ENCODE data around the gene C10orf105.

C10orf105 gene

GRCh38 chr10:71757399-71757922 is 37.9 kb upstream of the C10orf105 start:
- no peak for DNase-seq (ENCODE audit: low read depth, low spot score)
- no CpG with 5 or more reads among the region's 11 CpGs for WGBS (ENCODE audit: insufficient coverage, insufficient read length)
- no peak overlapping the region for H3K27ac ChIP-seq (ENCODE audit: low read length)

GRCh38 chr10:71756311-71757191 is 37.0 kb upstream of the C10orf105 start:
- Histone ChIP-seq H3K27me3 (ENCODE audit: control insufficient read depth, insufficient read depth, low read length) (no peaks in the 10 kb centered on the region), H3K27ac (ENCODE audit: low read length) (no peak overlapping the region), H3K9me3 (ENCODE audit: control insufficient read depth, insufficient read depth, low read length) (no peaks in the 10 kb centered on the region), H3K4me3 (ENCODE audit: low read length) (no peak overlapping the region), H3K4me1 (ENCODE audit: control insufficient read depth, insufficient read depth, low read length) (peaks cover 2% of the 10 kb centered on the region; the same call in 1 of the 2 replicates), H3K36me3 (ENCODE audit: control insufficient read depth, insufficient read depth, low read length) (no peaks in the 10 kb centered on the region)
- no peak for DNase-seq (ENCODE audit: low read depth, low spot score)
- WGBS (ENCODE audit: insufficient coverage, insufficient read length), result no CpG with 5 or more reads among the region's 12 CpGs

More at GRCh38 chr10:71757399-71757922, 37.9 kb upstream of the C10orf105 start:
- no peaks in the 10 kb centered on the region for H3K36me3 ChIP-seq (ENCODE audit: control insufficient read depth, insufficient read depth, low read length)
- no peaks in the 10 kb centered on the region for H3K27me3 ChIP-seq (ENCODE audit: control insufficient read depth, insufficient read depth, low read length)
- no peaks in the 10 kb centered on the region for H3K9me3 ChIP-seq (ENCODE audit: control insufficient read depth, insufficient read depth, low read length)
- H3K4me3 ChIP-seq (ENCODE audit: low read length), result no peak overlapping the region
- H3K4me1 ChIP-seq (ENCODE audit: control insufficient read depth, insufficient read depth, low read length), result peaks cover 2% of the 10 kb centered on the region; the same call in 1 of the 2 replicates

GRCh38 chr10:71755179-71755879 is 35.8 kb upstream of the C10orf105 start:
- WGBS (ENCODE audit: insufficient coverage, insufficient read length), result no CpG with 5 or more reads among the region's 16 CpGs
- H3K4me3 ChIP-seq (ENCODE audit: low read length), result no peak overlapping the region
- DNase-seq (ENCODE audit: low read depth, low spot score), result no peak
- peaks cover 2% of the 10 kb centered on the region; the same call in 1 of the 2 replicates for H3K4me1 ChIP-seq (ENCODE audit: control insufficient read depth, insufficient read depth, low read length)
- H3K27me3 ChIP-seq (ENCODE audit: control insufficient read depth, insufficient read depth, low read length), result no peaks in the 10 kb centered on the region
- no peaks in the 10 kb centered on the region for H3K9me3 ChIP-seq (ENCODE audit: control insufficient read depth, insufficient read depth, low read length)
- H3K36me3 ChIP-seq (ENCODE audit: control insufficient read depth, insufficient read depth, low read length), result no peaks in the 10 kb centered on the region
- no peak overlapping the region for H3K27ac ChIP-seq (ENCODE audit: low read length)

- Histone ChIP-seq H3K9me3 (ENCODE audit: control insufficient read depth, insufficient read depth, low read length) (no peaks in the 10 kb centered on the region), H3K27me3 (ENCODE audit: control insufficient read depth, insufficient read depth, low read length) (no peaks in the 10 kb centered on the region), H3K4me1 (ENCODE audit: control insufficient read depth, insufficient read depth, low read length) (peaks cover 2% of the 10 kb centered on the region; the same call in 1 of the 2 replicates), H3K27ac (ENCODE audit: low read length) (no peak overlapping the region), H3K4me3 (ENCODE audit: low read length) (no peak overlapping the region), H3K36me3 (ENCODE audit: control insufficient read depth, insufficient read depth, low read length) (no peaks in the 10 kb centered on the region)
- no peak for DNase-seq (ENCODE audit: low read depth, low spot score)
- WGBS (ENCODE audit: insufficient coverage, insufficient read length), result no CpG with 5 or more reads among the region's 3 CpGs
These were observed 35.0 kb upstream of the C10orf105 start for GRCh38 chr10:71754562-71754961.

DNA sequence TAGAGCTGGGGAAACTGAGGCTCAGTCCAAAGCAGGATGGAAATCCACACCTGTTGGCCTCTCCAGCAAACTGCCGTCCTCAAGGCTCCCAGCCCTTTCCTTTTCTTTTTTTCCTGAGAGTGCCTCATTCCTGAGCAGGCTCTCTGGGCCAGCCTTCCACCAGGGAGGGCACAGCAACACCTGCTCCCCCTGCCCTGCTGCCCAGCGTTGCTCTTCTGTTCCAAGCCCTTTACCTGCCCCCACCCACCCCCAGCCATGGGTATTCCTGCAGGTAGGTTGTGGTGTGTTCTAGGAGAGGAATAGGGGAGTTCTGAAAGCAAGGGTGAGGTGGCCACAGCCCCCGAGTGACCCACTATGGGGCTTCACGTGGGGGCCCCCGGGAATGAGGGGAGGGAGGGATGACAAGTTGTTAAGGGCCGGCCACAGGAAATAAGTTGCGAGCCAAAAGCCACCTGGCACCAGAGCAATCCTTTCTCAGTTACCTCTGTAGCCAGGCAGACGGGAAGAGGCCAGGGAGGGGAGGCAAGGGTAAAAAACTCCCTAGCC is 34.5 kb upstream of the C10orf105 start:
- no CpG with 5 or more reads among the region's 8 CpGs for WGBS (ENCODE audit: insufficient coverage, insufficient read length)
- Histone ChIP-seq H3K27ac (ENCODE audit: low read length) (no peak overlapping the region), H3K36me3 (ENCODE audit: control insufficient read depth, insufficient read depth, low read length) (no peaks in the 10 kb centered on the region), H3K4me1 (ENCODE audit: control insufficient read depth, insufficient read depth, low read length) (peaks cover 2% of the 10 kb centered on the region; the same call in 1 of the 2 replicates), H3K4me3 (ENCODE audit: low read length) (no peak overlapping the region), H3K9me3 (ENCODE audit: control insufficient read depth, insufficient read depth, low read length) (no peaks in the 10 kb centered on the region), H3K27me3 (ENCODE audit: control insufficient read depth, insufficient read depth, low read length) (no peaks in the 10 kb centered on the region)
- no peak for DNase-seq (ENCODE audit: low read depth, low spot score)

DNA sequence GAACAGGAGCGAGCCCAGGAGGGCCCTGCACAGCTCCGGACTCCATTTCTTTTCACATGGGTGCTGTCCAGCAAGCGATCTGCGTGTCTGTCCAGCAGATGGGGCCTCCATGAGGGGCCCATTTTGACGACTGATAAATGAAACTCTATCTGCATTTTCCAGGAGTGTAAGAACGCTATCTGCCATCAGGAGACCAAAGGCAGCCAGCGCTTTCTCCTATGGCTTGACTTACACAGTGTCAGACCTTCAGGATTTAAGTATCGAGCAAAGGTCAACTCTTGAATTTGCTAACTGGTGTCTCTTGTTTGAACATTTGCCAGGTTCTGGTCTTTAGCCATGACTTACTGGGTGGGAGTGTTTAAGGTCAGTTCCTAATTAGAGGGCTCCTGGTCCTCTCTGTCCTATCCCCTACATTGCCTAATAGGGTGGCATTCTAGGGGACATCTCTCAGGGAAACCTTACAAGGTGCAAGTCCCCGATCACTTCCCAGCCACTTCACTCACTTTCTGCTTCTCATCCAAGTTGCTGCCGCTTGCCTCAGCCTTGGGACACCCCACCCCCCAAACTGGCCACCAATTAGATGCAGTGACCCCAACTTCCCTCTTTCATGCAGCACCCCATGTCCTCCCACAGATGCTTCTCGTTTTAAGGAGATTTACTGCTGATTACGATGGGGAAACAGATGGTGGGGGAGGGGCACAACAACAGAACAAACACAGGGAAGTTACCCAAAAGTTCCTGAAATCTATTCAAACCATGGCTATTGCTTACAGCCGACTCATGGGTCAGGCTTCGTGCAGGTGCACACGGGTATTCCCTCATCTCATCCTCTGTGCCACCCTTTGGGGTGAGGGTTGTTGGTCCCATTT is 33.7 kb upstream of the C10orf105 start:
- DNase-seq (ENCODE audit: low read depth, low spot score), result no peak
- WGBS (ENCODE audit: insufficient coverage, insufficient read length), result no CpG with 5 or more reads among the region's 15 CpGs
- Histone ChIP-seq H3K27me3 (ENCODE audit: control insufficient read depth, insufficient read depth, low read length) (no peaks in the 10 kb centered on the region), H3K4me1 (ENCODE audit: control insufficient read depth, insufficient read depth, low read length) (peaks cover 3% of the 10 kb centered on the region), H3K9me3 (ENCODE audit: control insufficient read depth, insufficient read depth, low read length) (no peaks in the 10 kb centered on the region), H3K36me3 (ENCODE audit: control insufficient read depth, insufficient read depth, low read length) (no peaks in the 10 kb centered on the region), H3K27ac (ENCODE audit: low read length) (no peak overlapping the region), H3K4me3 (ENCODE audit: low read length) (no peak overlapping the region)

- DNase-seq (ENCODE audit: low read depth, low spot score), result no peak
- WGBS (ENCODE audit: insufficient coverage, insufficient read length), result no CpG with 5 or more reads among the region's 8 CpGs
- Histone ChIP-seq H3K27me3 (ENCODE audit: control insufficient read depth, insufficient read depth, low read length) (no peaks in the 10 kb centered on the region), H3K36me3 (ENCODE audit: control insufficient read depth, insufficient read depth, low read length) (no peaks in the 10 kb centered on the region), H3K4me3 (ENCODE audit: low read length) (no peak overlapping the region), H3K27ac (ENCODE audit: low read length) (no peak overlapping the region), H3K4me1 (ENCODE audit: control insufficient read depth, insufficient read depth, low read length) (peaks cover 4% of the 10 kb centered on the region), H3K9me3 (ENCODE audit: control insufficient read depth, insufficient read depth, low read length) (no peaks in the 10 kb centered on the region)
These were observed 33.0 kb upstream of the C10orf105 start for GRCh38 chr10:71752391-71753090.

DNA sequence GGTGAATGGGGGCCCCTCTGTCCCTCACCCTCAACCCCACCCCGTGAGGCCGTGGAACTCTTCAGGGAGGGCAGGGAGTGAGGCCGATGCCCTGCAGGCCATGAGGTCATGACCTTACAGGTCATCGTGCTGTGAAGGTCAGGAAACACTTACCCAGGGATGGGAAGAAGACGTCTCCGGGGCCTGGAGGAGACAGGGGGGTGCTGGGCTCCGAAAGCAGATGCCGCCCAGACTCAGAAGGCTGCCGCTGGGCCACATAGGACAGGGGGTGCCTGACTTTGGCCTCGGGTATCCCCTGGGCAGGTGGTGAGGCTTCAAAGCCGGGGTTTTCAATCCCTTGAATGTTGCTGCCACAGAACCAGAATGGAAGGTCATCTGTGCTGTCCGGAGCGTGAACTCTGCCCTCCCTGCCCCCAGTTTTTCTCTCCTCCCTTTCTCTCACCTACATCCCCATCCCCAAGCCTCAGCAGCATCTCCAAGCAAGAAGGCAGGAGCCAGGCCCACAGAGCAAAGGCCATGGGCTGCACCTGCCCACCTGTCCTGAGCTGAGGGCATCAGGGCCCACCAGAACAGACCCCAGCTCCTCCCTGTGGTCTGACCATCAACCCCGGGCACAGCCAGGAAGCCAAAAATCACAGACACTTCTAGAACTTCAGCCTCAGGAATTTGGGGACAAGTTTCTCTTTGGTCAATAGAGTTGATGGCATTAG is 32.1 kb upstream of the C10orf105 start:
- WGBS (ENCODE audit: insufficient coverage, insufficient read length), result no CpG with 5 or more reads among the region's 14 CpGs
- DNase-seq (ENCODE audit: low read depth, low spot score), result no peak
- Histone ChIP-seq H3K27ac (ENCODE audit: low read length) (no peak overlapping the region), H3K27me3 (ENCODE audit: control insufficient read depth, insufficient read depth, low read length) (no peaks in the 10 kb centered on the region), H3K36me3 (ENCODE audit: control insufficient read depth, insufficient read depth, low read length) (no peaks in the 10 kb centered on the region), H3K9me3 (ENCODE audit: control insufficient read depth, insufficient read depth, low read length) (no peaks in the 10 kb centered on the region), H3K4me3 (ENCODE audit: low read length) (no peak overlapping the region), H3K4me1 (ENCODE audit: control insufficient read depth, insufficient read depth, low read length) (peaks cover 4% of the 10 kb centered on the region)

DNA sequence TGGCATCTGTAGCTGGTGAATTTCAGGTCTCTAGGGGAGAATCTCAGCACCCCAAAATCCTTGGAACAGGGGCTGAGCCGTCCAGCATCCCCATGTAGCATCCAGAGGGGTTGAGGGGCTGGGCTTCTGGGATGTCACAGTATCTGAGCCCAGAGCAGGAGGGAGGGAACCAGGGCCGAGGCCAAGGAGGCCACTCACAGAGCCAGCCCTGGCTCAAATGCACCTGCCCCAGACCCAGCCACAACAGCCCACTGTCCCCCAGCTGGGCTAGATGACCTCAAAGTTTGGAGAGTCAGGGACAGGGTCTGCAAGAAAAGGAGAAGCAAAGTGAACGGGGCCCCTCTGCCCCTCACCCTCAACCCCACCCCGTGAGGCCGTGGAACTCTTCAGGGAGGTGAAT is 31.4 kb upstream of the C10orf105 start:
- Histone ChIP-seq H3K4me3 (ENCODE audit: low read length) (no peak overlapping the region), H3K27me3 (ENCODE audit: control insufficient read depth, insufficient read depth, low read length) (no peaks in the 10 kb centered on the region), H3K4me1 (ENCODE audit: control insufficient read depth, insufficient read depth, low read length) (peaks cover 4% of the 10 kb centered on the region), H3K9me3 (ENCODE audit: control insufficient read depth, insufficient read depth, low read length) (no peaks in the 10 kb centered on the region), H3K27ac (ENCODE audit: low read length) (no peak overlapping the region), H3K36me3 (ENCODE audit: control insufficient read depth, insufficient read depth, low read length) (no peaks in the 10 kb centered on the region)
- no peak for DNase-seq (ENCODE audit: low read depth, low spot score)
- no CpG with 5 or more reads among the region's 5 CpGs for WGBS (ENCODE audit: insufficient coverage, insufficient read length)
